GM13976 (cell line): Measurements from ENCODE around the gene RAB15.

ENCODE experiments used
- DNase-seq: peaks from one replicate; pipeline ENCODE4 v3.0.0; 2012; ENCODE audit warnings: low spot score
- CTCF ChIP-seq: IDR thresholded peaks from 2 replicates; pipeline ENCODE4 v1.5.1; 2012; ENCODE audit warnings: borderline replicate concordance, mild to moderate bottlenecking; ENCODE audit not compliant: insufficient read depth; ENCODE audit errors: extremely low read depth, missing control alignments, control extremely low read depth
- in situ Hi-C: fragments of 300-500 bp; cut with MboI; formaldehyde crosslinking; loops from one replicate; pipeline ENCODE4 v1.12.0; 2022; ENCODE audit warnings: low sequenced_read_pairs, mixed read lengths, inconsistent platforms; ENCODE audit not compliant: unreplicated experiment

The RAB15 gene

GRCh38 chr14:64960762-64961276, 11.3 kb downstream of the RAB15 start:
- DNase-seq: no peak
- no peak for TF ChIP-seq CTCF
- in situ Hi-C loops: no loop called here

GRCh38 chr14:64958743-64959142, 13.4 kb downstream of the RAB15 start:
- in situ Hi-C loops: no loop called here
- TF ChIP-seq CTCF: no peak
- DNase-seq: no peak

GRCh38 chr14:64958201-64958600, 13.9 kb downstream of the RAB15 start:
- in situ Hi-C loops: no loop called here
- DNase-seq: no peak
- TF ChIP-seq CTCF: no peak

- no peak for DNase-seq
- in situ Hi-C loops: no loop called here
- TF ChIP-seq CTCF: no peak
Observed at GRCh38 chr14:64956697-64957406, 15.3 kb downstream of the RAB15 start.

- DNase-seq: no peak
- in situ Hi-C loops: no loop called here
Observed at GRCh38 chr14:64955297-64955696, 16.8 kb downstream of the RAB15 start.

GRCh38 chr14:64954491-64955240, 17.5 kb downstream of the RAB15 start:
- TF ChIP-seq CTCF: no peak
- DNase-seq: no peak
- in situ Hi-C loops: no loop called here

More at GRCh38 chr14:64955297-64955696, 16.8 kb downstream of the RAB15 start:
- TF ChIP-seq CTCF: no peak
